Posterior cingulate gyrus (tissue), 11 donors: ENCODE measurements around the gene KRT34.
"Not testable (repeated sequence)": the region's sequence is repeated elsewhere in the genome, so short reads cannot be mapped to it uniquely, and the experiment has no call there.

Source experiments
- DNase-seq, 10 donors: peaks; one replicate each; pipeline versions ENCODE4 v3.0.0 to v3.0.0-alpha.2; 2020 to 2021; ENCODE audit warnings: mixed read lengths in 3 of 10
- intact Hi-C: fragments of 100-400 bp; cut with DNase I; formaldehyde crosslinking; loops from one replicate; pipeline ENCODE4 v1.15.1; 2023

KRT34 gene

DNA sequence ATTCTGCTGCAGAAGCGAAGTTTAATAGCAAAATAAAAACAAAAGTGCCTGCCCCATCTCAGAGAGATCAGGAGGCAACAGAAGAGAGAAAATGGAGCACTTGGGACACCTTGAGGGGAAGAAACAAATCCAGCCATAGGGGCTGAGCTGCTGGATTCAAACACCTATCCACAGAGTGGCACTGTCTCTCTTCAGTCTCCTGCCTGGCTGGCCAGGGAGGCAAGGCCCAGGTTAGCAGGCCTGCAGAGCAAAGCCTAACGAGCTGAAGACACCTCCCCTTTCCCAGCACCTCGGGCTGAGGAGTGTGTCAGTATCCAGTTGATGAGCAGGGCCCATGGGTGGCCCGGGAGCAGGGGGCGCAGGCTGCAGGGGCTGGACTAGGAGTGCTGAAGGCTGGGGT, 24.1 kb upstream of the KRT34 start:
- DNase-seq = no peak

DNA sequence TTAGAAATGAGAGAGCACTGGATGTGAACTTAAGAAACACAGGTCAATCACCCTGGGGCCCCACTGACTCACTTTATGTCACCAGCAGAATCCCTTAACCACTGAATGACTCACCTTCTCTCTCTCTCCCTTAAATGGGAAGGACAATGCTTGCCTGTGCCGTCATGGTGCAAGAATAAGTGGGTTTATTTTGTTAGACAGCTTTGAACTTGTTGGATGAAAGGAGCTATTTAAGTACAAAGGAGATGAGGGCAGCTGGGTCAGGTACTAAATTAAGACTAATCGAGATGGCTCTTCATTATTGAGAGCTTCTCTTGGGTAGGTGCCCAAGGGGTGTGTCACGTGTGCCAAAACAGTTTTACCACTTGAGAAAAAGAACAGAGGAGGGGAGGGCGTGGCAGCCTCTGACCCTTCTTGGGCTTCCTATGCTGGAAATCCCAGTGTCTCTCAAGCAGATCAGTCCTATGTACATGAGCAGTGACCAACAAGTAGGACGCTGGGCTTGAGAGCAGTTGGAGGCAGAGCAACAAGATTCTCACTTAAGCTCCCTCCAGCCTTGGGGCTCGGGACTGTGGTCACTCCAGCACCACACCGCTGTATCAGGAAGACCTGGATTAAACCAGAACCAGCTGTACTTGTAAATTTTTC, 22.0 kb upstream of the KRT34 start:
- intact Hi-C loops = no loop called here
- DNase-seq = no peak

More for the DNA sequence above, 24.1 kb upstream of the KRT34 start:
- intact Hi-C loops = no loop called here

DNA sequence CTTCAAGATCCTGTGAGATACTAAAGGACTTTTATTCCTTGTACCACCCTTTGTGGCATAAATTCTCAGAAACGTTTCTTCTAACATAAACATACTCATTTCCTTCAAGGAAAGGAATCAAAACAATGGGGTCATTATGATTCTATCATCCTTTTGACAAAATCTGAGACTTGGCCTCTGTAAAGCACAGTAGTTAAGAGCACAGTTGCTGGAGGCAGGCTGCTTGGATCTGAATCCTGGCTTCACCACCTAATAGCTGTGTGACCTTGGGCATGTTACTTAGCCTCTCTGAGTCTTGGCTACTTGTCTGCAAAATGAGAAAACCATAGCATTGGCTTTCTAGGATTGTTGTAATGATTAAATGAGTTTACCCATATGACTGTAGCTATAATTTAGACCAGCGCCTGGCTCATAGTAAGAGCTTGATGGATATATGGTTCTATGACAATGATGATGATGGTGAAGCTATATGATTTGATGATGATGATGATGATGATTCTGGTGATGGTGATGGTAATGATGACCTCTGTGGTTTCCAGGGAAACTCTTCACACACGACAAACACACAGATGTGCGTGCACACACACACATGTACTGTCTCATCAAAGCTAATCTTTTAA, 21.4 kb upstream of the KRT34 start:
- intact Hi-C loops = no loop called here
- no peak for DNase-seq

DNA sequence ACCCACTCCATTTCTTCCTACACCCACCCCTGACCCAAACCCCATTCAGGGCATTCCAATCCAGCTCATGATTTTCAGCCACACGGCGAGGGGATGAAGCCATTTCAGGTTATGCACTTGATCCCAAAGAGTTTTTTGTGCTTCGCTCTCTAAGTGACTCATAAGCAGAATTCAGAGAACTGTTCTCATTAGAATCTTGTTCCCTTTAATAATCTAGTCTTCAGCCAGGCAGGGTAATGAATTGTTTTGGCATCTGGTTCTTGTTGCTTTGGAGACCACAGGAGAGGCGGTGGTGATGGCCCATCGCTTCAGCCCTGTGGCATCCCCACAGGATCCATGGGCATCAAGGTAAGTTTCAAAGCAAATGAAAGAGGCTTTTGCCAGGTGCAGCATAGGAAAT, 20.1 kb upstream of the KRT34 start:
- no peak for DNase-seq
- intact Hi-C loops = no loop called here

DNA sequence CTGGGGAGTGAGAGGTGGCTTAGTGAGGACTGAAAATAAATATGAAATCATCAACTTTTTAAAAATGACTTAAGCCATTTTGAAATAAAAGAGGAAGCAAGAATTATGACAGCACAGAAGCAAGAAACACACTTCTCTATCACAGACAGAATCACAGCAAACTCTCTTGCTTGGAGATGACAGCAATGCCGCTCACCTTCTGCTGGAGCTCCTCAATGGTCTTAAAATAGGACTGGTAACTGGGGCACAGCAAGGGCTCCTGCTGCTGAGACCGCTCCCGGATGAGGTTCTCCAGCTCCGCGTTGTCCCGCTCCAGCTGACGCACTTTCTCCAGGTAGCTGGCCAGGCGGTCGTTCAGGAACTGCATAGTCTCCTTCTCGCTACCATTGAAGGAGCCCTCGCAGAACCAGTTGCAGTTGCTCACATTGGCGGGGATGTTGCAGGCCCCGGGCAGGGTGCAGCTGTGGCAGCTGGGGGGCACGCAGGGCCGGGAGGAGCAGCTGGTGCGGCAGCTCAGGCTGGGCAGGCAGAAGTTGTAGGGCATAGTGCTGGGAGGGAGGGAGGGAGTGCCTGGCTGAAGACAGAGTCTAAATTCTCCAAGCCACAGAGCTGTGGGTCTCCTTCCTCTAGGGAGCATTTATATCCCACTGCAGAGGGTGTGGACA, 15.0 kb upstream of the KRT34 start, which contains the start of gene KRT31:
Gene KRT31 (minus strand): TSS at position 613 of the 665 bp plus-strand sequence. CDS start 69 bp downstream, at position 544.
- no peak for DNase-seq
- intact Hi-C loops = no loop called here

DNA sequence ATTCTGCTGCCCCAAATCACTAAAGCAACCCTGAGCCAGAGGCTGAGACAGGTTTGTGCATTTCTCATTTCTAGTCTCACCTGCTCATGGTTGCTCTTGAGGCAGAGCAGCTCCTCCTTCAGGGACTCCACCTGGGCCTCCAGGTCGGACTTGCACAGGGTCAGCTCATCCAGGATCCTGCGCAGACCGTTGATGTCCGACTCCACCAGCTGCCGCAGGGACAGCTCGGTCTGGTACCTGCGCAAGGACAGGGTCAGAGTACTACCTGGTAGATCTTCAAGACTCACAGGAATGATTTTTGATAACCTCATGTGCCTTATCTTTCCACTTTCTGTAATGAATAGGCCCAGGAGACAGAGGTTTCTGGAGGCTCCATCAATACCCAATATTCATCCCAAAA, 14.2 kb upstream of the KRT34 start:
- intact Hi-C loops = no loop called here
- peak in 1 of 10 donors; percentile 75 for DNase-seq

DNA sequence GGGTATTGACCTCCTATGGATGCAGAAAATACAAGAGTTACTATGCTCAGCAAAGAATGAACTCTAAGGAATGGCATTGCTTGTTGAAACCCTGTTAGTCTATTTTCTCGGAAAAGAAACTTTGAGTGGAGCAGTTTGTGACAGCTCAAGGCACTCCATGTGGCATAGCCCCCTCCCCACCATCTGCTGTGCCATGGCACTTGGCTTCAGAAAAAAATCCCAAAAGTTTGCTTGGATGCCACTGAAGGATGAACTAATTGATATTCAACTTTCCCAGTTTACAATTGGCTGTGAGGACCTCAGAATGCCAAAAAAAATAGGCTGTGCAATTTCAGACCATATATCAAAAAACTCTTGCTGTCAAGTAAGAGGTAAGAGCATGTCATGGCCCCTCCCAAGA, 13.5 kb upstream of the KRT34 start:
- DNase-seq = no peak
- intact Hi-C loops = no loop called here

DNA sequence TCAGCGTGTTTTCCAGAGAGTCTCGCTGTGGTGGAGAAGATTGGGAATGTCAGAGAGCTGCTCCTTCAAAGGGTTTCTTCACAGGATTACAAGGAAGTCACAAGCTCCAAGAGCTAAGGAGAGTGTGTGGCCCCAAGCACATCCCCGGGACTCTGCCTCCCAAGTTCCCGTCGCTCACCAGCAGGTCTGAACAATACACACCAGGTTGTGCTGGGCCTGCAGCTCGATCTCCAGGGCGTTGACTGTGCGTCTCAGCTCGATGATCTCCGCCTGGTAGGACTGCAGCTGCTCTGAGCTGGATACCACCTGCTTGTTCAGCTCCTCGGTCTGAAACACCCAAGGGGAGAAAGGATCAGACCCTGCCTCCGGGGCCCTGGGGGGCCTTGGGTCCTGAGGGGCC, 12.9 kb upstream of the KRT34 start:
- DNase-seq, intact Hi-C loops: not testable (repeated sequence)

DNA sequence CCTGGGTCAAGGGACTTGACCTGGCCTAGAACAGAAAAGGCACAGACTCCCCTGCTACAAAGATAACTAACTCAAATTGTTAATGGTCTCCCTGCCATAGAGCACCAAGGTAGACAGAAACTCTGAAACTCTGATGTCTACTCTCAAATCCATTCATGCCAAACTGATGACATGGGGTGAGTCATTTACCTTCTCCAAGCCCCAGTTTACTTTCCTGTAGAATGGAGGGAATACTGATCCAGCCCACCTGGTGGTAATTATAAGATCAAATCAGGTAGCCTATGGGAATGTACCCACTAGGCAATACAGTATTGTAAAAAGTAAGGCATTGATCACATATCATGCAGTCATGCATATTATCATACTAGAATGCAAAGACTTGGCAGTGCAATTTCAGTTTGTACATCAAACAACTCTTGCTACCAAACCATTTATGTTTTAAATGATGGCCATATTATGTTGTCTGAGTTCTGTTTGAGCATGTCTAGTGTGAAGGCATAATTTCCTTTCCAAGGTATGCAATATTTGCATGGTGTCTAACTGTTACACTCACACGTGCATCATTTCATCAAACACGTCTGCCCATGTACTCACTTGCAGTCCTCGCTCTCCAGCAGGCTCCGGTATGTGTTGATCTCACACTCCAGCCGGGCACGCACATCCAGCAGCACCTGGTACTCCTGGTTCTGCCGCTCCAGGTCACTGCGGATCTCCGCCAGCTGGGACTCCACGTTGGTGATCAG, 12.3 kb upstream of the KRT34 start:
- intact Hi-C loops = no loop called here
- no peak for DNase-seq

DNA sequence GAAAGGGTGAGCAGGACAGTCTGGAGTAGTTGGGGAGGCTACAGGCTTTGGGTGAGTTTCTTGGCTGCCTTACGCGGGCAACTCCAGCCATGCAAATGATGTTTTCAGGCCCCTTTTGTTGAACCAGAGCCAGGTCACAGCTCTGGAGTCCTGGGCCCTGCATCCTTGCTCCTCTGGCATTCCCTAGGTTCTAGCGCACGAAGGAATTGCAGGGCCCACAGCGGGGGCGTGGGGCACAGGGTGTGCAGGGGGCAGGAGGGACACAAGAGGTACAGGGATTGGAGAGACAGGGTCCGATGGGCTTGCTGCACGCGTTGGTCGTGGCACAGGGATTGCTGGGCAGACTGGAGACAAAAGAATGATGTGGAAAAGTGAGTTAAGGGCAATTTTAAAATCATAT, 11.7 kb upstream of the KRT34 start:
- no peak for DNase-seq
- intact Hi-C loops = no loop called here

DNA sequence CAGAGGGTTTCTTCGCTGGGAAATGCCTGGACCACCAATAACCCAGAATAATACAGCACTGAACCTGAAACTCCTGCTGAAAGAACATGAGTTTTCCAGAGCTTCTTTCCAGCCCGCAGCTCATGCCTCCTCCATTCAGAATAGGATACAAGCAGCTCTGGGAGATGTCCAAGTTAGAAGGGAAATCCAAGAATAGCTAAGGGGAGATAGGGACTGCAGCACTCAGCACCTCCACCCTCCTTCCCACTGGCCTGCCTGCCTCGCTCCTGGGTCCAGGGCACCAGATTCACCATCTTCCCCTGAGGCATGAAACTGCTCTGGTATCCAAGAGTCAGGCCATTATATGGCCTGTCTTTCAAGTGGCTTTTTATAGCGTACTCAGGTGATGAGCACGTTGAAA, 11.2 kb upstream of the KRT34 start:
- intact Hi-C loops = no loop called here
- no peak for DNase-seq

DNA sequence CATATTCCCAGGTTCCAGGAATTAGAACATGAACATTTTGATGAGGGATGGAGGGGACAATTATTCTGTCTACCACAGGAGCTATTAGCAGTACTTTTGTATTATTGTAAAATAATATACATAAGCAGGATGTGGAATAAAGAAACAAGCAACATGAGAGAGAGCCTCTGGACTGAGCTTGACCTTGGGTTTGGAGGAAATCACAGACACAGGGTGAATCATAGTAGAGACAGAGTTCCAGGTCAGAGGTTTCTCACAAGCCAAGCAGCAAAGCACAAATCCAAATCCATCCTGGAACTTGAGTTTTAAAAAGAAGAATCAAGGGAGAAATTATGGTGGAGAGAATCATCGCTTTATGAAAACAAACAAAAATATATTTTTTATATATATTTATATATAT, 10.2 kb upstream of the KRT34 start:
- no peak for DNase-seq
- intact Hi-C loops = no loop called here

DNA sequence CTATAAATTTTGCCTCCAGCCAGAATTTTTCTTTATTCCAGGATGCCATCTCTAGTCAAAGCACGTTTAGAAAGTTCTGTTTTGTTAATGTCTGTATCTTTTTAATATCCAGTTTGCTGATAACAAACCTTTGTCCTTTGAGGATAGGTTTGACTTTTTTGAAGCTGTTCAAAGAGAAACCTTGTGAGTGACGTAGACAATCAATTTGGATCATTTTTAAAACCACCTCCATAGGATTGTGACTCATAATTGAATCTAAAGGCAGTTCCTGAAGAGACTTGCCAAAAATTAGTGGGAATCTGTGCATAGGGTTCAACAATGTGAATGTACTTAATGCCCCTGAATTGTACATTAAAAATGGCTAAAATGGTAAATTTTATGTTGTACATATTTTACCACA, 9.4 kb upstream of the KRT34 start:
- intact Hi-C loops = no loop called here
- no peak for DNase-seq

DNA sequence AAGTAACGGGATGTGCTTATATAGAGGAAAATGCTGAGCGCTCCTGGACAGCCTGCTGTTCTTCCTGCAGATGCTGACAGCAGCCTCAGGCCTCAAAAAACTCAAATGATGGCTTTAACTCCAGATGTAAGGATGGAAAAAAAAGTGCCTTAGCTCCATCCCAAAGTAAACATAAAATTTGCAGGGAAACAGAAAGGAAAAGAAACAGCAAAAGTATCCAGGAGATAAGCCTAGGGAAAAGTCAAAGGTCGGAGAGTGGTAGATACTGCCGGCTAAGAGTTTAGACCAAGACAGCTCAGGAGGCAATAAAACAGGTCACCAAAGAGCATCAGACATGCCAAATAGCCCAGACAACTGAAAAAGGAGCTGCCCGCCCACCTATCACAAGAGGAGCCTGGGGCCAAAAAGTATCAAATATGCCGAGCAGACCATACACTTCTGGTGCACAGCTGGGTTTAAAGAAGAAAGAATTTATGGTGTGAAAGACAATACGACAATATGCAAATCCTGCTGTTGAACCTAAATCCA, 8.4 kb upstream of the KRT34 start:
- DNase-seq = no peak
- intact Hi-C loops = no loop called here

DNA sequence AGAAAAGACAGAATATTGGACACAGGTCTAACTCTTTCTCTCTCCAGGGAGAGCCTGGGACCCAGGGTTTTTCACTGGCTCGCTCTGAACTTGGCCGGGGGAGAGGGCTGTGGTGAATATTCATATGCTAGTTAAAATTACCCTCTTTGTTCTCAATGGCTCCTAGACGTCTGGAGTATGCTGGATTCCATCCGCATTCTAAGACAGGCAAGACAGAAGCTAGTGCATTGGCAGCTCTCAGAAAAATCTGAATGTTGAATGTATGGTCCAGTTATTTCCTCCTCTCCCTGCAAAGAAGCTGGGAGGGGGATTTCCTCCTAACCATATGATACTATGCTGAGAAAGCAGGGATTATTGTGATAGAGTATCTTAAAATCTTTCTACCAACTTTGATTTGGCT, 5.6 kb upstream of the KRT34 start:
- intact Hi-C loops = no loop called here
- no peak for DNase-seq

DNA sequence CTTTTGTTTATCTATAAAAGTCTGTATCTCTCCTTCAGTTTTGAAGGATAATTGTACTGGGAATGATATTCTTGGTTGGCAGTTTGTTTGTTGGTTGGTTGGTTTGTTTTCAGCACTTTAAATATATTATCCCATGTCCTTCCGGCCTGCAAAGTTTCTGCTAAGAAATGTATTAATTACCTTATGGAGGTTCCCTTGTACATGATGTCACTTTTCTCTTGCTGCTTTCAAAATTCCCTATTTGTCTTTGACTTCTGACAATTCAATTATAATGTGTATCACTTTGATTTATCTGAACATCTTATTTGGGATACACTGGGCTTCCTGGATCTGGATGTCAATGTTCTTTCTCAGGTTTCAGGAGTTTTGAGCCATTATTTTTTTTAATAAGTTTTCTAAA, 4.1 kb upstream of the KRT34 start:
- intact Hi-C loops = no loop called here

DNA sequence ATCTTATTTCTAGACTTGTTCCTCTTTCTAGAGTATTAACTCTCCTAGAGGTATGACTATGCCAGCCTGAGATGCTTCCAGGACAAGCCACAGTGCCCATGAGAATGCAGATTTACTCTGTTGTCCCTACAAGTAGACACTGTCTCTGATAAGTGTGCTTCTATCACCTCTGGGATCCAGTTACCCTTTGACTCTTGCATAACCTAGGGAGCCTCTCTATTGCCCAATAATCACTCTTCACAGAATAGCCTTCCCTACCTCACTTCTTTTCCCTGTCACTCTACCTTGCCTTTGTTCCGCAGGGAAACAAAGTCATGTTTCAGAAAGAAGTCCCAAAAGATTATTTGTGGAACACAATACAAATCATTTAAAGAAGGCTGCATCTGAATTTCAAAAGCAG, 1.6 kb upstream of the KRT34 start:
- no peak for DNase-seq
- intact Hi-C loops = no loop called here

More for the DNA sequence above, 4.1 kb upstream of the KRT34 start:
- no peak for DNase-seq

DNA sequence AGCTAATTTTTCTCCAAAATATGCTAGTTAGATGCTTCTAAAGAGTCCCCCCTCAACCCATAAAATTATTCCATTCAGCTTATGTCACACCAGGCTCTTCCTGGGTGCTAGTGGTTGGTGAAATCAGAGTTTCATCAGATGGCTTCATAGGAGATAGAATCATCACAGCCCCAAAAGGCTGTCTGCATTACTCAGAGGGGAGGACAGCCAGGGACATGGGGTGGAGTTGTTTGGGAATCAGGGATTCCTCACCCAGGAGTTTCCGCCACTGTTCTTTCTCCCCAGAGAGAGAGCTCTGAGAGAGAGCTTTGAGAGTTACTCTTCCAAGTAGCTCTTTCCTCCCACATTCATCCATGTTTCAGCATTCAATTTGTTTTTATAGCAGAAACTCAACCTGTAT, 288 bp upstream of the KRT34 start:
- intact Hi-C loops = no loop called here
- DNase-seq = no peak

DNA sequence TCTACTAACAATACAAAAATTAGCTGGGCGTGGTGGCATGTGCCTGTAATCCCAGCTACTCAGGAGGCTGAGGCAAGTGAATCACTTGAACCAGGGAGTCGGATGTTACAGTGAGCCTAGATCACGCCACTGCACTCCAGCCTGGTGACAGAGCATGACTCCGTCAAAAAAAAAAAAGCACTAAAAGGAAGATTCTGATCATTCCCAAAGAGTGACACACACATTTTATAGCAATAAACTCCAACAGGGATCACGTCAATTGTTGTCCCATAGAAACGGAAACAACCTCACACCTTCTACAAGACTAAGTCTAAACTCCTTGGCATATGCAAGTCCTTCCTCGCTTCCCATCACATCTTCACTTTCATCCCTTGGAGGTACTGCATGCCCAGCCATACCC, 2.0 kb downstream of the KRT34 start:
- DNase-seq, intact Hi-C loops: not testable (repeated sequence)

DNA sequence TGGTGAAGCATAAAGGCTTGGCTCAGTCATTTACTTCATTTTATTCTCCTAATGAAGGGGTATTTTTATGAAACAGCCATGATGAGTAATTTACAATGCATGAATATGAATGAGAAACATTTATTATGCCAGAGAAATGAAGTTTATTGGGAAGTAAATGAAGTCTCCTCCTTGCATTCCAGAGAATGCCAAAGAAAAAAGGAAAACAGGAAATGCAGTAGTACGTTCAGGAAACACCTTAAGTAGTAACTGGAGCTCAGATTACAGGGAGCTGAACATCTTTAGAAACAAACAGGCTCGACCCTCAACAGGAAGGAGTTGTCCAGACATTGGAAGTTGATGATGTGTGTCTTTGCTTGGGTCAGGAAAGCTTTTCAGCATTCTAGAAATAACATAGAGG, 4.6 kb downstream of the KRT34 start:
- intact Hi-C loops = no loop called here

DNA sequence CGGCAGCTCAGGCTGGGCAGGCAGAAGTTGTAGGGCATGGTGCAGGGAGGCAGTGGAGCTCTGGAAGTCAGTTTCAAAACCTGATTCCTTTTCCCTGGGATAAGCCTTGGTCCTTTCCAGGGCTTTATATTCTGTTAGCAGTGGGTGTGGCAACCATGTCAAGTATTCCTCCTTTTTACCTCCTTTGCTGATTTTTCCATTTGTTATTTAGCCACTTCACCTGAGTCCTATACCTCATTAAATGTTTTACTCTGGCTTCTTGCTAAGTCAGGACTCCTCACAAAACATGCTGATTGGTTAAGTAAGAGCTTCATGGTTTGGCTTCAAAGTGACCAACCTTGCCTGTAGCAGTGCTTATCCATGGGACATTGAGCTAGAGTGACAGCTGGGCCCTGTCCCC, 12.4 kb downstream of the KRT34 start, which contains the start of gene KRT33B:
Gene KRT33B (minus strand): TSS at position 101 of the 400 bp plus-strand sequence. CDS start 63 bp downstream, at position 38.
- no peak for DNase-seq

More for the DNA sequence above, 4.6 kb downstream of the KRT34 start:
- no peak for DNase-seq

More for the DNA sequence above, 12.4 kb downstream of the KRT34 start, which contains the start of gene KRT33B:
- intact Hi-C loops = no loop called here
